HUES48 (cell line): ENCODE data around the gene TUBA8.
"Not testable (repeated sequence)": the region's sequence is repeated elsewhere in the genome, so short reads cannot be mapped to it uniquely, and the experiment has no call there.

Experiments used
- H3K27ac ChIP-seq: one replicate; pipeline ENCODE4 v1.7.0; 2013; ENCODE audit warnings: low read depth, low read length, inconsistent platforms
- H3K27me3 ChIP-seq: 2 replicates; pipeline ENCODE4 v1.6.1; 2013; ENCODE audit warnings: mild to moderate bottlenecking, low read length; ENCODE audit not compliant: control insufficient read depth, insufficient read depth
- H3K36me3 ChIP-seq: 2 replicates; pipeline ENCODE4 v1.6.1; 2013; ENCODE audit warnings: low read length; ENCODE audit not compliant: control insufficient read depth, insufficient read depth
- H3K4me1 ChIP-seq: 2 replicates; pipeline ENCODE4 v1.6.1; 2013; ENCODE audit warnings: mild to moderate bottlenecking, low read length; ENCODE audit not compliant: control insufficient read depth, insufficient read depth
- H3K4me3 ChIP-seq: 2 replicates; pipeline ENCODE4 v1.5.1; 2013; ENCODE audit warnings: mild to moderate bottlenecking, low read depth, low read length
- H3K9ac ChIP-seq: 2 replicates; pipeline ENCODE4 v1.6.1; 2013; ENCODE audit warnings: mild to moderate bottlenecking, low read depth, low read length, moderate library complexity
- H3K9me3 ChIP-seq: 2 replicates; pipeline ENCODE4 v1.6.1; 2013; ENCODE audit warnings: low read length; ENCODE audit not compliant: control insufficient read depth, insufficient read depth

The TUBA8 gene

DNA sequence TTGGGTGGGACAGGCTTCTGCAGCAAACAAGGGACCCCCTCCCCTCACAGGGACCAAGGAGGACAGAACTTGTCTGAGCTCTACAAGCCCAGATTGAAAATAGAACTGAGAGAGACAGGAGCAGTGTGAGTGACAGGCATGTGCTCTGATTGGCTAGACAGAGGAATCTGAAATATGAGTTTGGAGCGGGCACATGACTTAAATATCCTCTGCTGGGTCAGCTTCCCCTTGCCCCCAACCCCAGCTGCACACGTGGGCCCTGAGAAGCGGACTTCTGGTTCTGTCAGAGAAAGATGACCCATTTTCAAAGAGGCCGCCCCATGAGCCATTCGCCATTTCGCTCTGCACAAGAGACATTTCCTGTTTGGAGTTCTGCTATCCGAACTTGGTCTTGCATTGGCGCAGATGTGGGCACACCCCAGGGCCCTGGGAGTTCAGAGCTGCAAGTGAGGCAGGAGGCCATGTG lies 5.3 kb downstream of the TUBA8 start:
- Histone ChIP-seq H3K27ac (no peak overlapping the region), H3K4me1 (0 out of 2 replicates have a peak, but pooled peaks cover 7% of the 10 kb centered on the region), H3K9ac (no peak overlapping the region), H3K27me3 (peaks cover 19% of the 10 kb centered on the region), H3K36me3 (no peaks in the 10 kb centered on the region), H3K4me3 (no peak overlapping the region), H3K9me3 (no peaks in the 10 kb centered on the region)

DNA sequence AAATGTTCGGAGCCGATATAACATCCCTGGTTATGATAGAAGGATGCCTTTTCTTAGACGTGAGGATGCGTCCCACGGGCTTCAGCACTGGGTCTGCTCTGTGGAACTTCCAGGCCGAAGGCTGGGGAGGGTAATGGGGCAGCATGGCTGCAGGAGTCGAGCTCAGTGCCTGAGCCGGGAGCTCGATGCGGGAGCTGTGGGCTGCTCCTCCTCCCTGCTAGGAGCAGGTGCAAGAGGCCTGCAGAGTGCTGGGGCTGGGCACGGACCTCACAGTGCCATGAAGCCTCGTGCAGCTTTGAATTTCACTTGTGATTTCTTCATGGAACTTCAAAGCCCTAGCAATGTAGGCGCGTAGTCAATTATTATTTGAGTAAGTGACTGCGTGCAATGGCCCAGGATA lies 6.0 kb downstream of the TUBA8 start:
- no peak overlapping the region for H3K4me3 ChIP-seq
- no peak overlapping the region for H3K27ac ChIP-seq
- no peaks in the 10 kb centered on the region for H3K36me3 ChIP-seq
- peaks cover 3% of the 10 kb centered on the region; the same call in 1 of the 2 replicates for H3K4me1 ChIP-seq
- H3K27me3 ChIP-seq: peaks cover 12% of the 10 kb centered on the region
- H3K9ac ChIP-seq: no peak overlapping the region
- H3K9me3 ChIP-seq: no peaks in the 10 kb centered on the region

DNA sequence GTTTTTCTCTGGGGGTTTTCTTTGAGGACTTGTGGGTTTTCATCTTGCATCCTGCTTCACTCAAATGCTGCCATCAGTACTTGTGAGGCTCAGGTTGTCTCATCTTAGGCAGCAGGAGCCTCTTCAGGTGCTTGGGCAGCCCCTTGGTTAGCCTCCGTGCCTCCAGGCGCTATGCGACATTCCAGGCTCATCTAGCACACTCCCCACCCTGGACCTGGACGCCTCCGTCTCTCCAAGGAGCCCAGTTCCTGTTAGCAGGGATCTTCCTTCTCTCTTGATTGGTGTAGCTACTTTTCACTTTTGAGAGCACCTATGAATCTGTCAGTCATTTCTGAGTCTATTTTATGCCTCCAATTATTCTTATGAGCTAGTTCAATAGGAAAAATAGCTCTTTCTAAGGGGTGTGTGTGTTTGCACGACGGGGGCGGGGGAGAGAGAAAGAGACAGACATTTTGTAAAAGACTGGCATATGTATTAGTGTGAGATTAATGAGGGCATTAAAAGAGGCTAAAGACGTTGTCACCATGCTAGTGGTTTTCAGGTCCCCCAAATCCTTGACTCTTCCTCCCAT lies 7.8 kb downstream of the TUBA8 start:
- Histone ChIP-seq H3K9ac (no peak overlapping the region), H3K36me3 (no peaks in the 10 kb centered on the region), H3K4me1 (peaks cover 10% of the 10 kb centered on the region), H3K4me3 (no peak overlapping the region), H3K9me3 (no peaks in the 10 kb centered on the region), H3K27ac (no peak overlapping the region), H3K27me3 (no peaks in the 10 kb centered on the region)

DNA sequence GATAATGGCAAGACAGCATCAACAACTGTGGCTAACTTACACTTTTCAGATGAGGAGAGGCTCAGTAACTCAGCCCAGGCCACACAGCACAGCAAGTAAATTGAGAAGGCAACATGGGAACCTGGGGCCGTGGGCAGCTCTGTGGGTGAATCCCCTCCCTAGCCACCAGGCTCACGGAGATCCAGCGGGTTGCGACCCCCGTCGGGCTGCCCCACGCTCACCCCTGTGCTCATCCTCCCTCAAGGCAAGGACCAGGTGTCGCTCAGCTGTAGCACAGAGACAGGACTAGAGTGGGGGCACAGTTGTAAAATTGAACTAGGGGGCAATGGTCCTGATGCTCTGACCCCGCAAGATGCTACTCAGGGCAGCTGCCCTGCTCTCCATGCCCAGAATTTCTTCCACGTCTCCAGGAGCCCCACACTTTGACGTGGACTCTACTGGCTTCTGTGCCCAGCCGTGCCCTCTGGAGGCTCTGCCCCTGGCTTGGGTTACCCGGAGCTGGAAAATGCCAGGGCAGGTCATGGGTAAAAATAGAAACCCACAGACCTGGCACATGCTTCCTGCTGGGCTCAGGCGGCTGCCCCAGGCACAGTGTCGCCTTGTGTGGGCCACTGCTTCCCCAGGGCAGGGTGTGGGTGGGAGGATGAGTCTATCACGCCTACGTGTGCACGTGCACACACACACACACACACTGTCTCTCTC lies 9.0 kb downstream of the TUBA8 start:
- no peak overlapping the region for H3K4me3 ChIP-seq
- H3K9ac ChIP-seq: no peak overlapping the region
- H3K9me3 ChIP-seq: no peaks in the 10 kb centered on the region
- H3K27me3 ChIP-seq: no peaks in the 10 kb centered on the region
- H3K36me3 ChIP-seq: no peaks in the 10 kb centered on the region
- H3K27ac ChIP-seq: no peak overlapping the region
- H3K4me1 ChIP-seq: peaks cover 10% of the 10 kb centered on the region

DNA sequence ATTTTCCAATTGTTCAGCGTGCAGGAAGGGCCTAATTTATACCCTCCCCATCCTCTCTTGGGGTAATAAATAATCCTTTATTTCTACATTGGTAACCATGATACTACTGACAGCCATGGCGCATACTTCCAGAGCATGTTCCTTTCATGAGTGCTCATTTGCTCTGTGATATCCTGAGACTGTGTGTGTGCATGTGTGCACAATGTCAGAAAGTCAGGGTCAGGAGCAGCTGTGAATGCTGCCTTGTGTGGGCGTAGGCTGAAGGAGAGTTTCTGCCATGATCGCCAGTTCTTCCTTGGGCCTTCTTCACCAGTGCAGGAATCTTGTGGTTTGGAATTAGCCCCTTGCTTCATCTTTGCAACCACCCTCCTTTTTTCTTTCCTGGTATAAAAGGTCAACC lies 10.2 kb downstream of the TUBA8 start:
- peaks cover 10% of the 10 kb centered on the region for H3K4me1 ChIP-seq
- no peak overlapping the region for H3K9ac ChIP-seq
- H3K9me3 ChIP-seq: no peaks in the 10 kb centered on the region
- H3K27ac ChIP-seq: no peak overlapping the region
- no peak overlapping the region for H3K4me3 ChIP-seq
- H3K36me3 ChIP-seq: no peaks in the 10 kb centered on the region
- H3K27me3 ChIP-seq: no peaks in the 10 kb centered on the region

DNA sequence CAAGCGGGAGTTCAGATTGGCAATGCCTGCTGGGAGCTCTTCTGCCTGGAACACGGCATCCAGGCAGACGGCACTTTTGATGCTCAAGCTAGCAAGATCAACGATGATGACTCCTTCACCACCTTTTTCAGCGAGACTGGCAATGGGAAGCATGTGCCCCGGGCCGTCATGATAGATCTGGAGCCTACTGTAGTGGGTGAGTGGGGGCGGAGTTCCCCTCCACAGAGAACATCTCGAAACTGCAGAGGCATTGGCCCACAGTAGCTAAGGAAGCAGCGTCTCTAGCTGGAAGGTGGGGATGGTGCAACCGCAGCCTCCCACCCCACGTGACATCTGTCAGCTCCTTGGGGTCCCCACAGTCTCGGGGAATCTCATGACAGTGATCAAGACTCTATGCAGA lies 10.9 kb downstream of the TUBA8 start:
- H3K4me3 ChIP-seq: no peak overlapping the region
- H3K9ac ChIP-seq: no peak overlapping the region
- H3K27ac ChIP-seq: no peak overlapping the region
- H3K4me1 ChIP-seq: peaks cover 10% of the 10 kb centered on the region
- H3K36me3 ChIP-seq: no peaks in the 10 kb centered on the region
- H3K27me3 ChIP-seq: no peaks in the 10 kb centered on the region
- no peaks in the 10 kb centered on the region for H3K9me3 ChIP-seq

DNA sequence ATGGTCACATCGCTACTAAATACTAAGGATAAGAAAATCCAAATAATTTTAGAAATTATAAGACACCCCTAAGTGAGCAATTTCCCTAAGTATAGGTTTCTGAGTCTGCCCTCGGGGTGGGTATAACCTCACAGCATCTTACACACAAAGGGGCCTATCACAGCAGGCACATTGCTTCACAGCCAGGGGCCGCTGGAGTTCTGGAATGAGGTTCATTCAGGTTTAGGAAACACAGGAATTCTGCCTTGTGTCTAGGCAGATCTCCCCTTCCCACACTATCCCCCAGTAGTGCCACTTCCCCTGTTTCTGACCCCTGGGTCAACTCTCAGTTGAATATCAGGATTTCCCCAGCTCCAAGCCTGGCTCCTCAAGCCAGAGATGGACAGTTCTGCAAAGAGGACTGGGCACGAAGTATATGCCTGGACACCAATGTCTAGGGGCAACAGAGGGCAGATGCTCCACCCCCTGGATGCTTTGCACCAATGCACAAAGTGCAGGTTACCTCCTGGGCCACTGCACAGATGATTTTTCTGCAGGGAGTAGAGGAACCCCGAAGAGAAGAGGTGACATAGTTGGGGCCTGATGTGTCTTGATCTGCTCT lies 11.4 kb downstream of the TUBA8 start:
- Histone ChIP-seq H3K27me3 (no peaks in the 10 kb centered on the region), H3K27ac (no peak overlapping the region), H3K9me3 (no peaks in the 10 kb centered on the region), H3K4me1 (peaks cover 10% of the 10 kb centered on the region), H3K9ac (no peak overlapping the region), H3K4me3 (no peak overlapping the region), H3K36me3 (no peaks in the 10 kb centered on the region)

DNA sequence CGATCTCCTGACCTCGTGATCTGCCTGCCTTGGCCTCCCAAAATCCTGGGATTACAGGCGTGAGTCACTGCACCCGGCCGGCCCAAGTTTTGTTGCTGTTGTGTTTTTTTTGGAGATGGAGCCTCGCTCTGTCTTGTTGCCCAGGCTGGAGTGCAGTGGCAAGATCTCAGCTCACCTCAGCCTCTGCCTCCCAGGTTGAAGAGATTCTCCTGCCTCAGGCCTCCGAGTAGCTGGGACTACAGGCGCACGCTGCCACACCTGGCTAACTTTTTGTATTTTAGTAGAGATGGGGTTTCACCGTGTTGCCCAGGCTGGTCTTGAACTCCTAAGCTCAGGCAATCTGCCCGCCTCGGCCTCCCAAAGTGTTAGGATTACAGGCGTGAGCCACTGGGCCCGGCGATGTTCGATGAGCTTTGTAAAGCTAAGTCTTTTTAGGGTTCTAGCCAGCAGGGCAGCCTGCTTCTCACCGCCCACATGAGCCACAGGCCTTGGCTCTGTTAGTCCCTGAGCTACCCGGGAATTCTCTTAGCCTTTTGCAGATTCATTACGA lies 12.9 kb downstream of the TUBA8 start:
- not testable (repeated sequence) for H3K9me3 ChIP-seq, H3K4me3 ChIP-seq, H3K27me3 ChIP-seq, H3K36me3 ChIP-seq, H3K4me1 ChIP-seq, H3K9ac ChIP-seq, H3K27ac ChIP-seq

DNA sequence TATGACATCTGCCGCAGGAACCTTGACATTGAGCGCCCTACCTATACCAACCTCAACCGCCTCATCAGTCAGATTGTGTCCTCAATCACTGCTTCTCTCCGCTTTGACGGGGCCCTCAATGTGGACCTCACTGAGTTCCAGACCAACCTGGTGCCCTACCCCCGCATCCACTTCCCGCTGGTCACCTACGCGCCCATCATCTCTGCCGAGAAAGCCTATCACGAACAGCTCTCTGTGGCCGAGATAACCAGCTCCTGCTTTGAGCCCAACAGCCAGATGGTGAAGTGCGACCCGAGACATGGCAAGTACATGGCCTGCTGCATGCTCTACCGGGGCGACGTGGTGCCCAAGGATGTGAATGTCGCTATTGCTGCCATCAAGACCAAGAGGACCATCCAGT lies 16.0 kb downstream of the TUBA8 start:
- H3K27ac ChIP-seq: no peak overlapping the region
- no peaks in the 10 kb centered on the region for H3K27me3 ChIP-seq
- H3K9me3 ChIP-seq: no peaks in the 10 kb centered on the region
- H3K9ac ChIP-seq: no peak overlapping the region
- peaks cover 7% of the 10 kb centered on the region for H3K4me1 ChIP-seq
- H3K36me3 ChIP-seq: no peaks in the 10 kb centered on the region
- H3K4me3 ChIP-seq: no peak overlapping the region

DNA sequence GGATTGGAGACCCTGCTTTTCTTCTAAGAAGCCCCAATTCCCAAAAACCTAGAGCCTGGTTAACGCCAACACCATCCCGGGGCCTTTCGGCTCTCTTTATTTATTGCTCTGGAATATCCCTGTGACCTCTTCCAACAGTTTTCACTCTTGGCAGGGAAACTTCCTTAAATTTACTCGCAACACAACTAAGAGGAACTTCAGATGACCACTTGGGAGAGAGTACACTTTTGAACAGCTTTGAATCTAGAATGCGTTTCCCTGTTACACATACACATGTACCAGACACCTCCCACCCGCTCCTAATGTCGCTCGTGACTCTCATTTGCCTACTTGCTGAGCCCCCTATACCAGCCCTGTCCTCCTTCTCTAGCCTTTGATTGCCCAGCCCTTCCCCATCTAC lies 19.4 kb downstream of the TUBA8 start:
- no peak overlapping the region for H3K27ac ChIP-seq
- no peaks in the 10 kb centered on the region for H3K9me3 ChIP-seq

More for the DNA sequence above, 19.4 kb downstream of the TUBA8 start:
- Histone ChIP-seq H3K4me1 (peaks cover 4% of the 10 kb centered on the region; the same call in 1 of the 2 replicates), H3K4me3 (no peak overlapping the region), H3K27me3 (no peaks in the 10 kb centered on the region), H3K9ac (no peak overlapping the region), H3K36me3 (no peaks in the 10 kb centered on the region)
